ENCODE measurements around the gene PUS7. TPM values are rescaled to one million over a fixed set of nuclear protein-coding genes. Genes with fewer than 3 reads are reported as not detected.

PUS7 gene
- 22.6 to 36.6 TPM (median 29.3 TPM) in 5 replicates for total RNA-seq (2022; extraction: Qiagen RNA extraction; ENCODE audit: low read depth)

GRCh38 chr7:105521717-105522463 lies at the start of gene PUS7:
Gene PUS7 (minus strand): TSS chr7:105522271. CDS start chr7:105508512, 13,759 bp downstream.

GRCh38 chr7:105531792-105532671 lies 10.0 kb upstream of the PUS7 start, which contains the start of gene RINT1:
Gene RINT1 (plus strand): TSS chr7:105532201. CDS start chr7:105532316, 115 bp downstream.

Other genes with a start within 250 kb of the PUS7 start
- gene SRPK2, start 133.3 kb downstream of the PUS7 start, total RNA-seq (2022; extraction: Qiagen RNA extraction; ENCODE audit: low read depth) = 24.8 to 37.3 TPM (median 34.9 TPM) in 5 replicates
- 9.1 to 19.9 TPM (median 15.7 TPM) in 5 replicates for gene RINT1, start 9.9 kb upstream of the PUS7 start, total RNA-seq (2022; extraction: Qiagen RNA extraction; ENCODE audit: low read depth)
- gene EFCAB10, start 59.2 kb upstream of the PUS7 start, total RNA-seq (2022; extraction: Qiagen RNA extraction; ENCODE audit: low read depth) = 2.3 to 3.4 TPM (median 2.9 TPM) in 5 replicates

Measured in A549 treated with RU486 at 1 μM for 4 hours (cell line).